Vagina (tissue), 2 donors: ENCODE measurements around the gene SERP2.

Source experiments
- POLR2A ChIP-seq, 2 donors: fragments of 450-650 bp; IDR thresholded peaks; one replicate each; pipeline ENCODE4 v1.6.1; 2017; ENCODE audit warnings: antibody characterized with exemption in 2 of 2, mild to moderate bottlenecking in 2 of 2, moderate library complexity in 2 of 2
- POLR2AphosphoS5 ChIP-seq, 2 donors: sonication (generic); formaldehyde crosslinking; IDR thresholded peaks; one replicate each; pipeline ENCODE4 v1.9.0; 2017; ENCODE audit warnings: antibody characterized with exemption in 2 of 2, mild to moderate bottlenecking in 2 of 2, low read depth in 1 of 2; ENCODE audit not compliant: insufficient read depth in 1 of 2
- TF ChIP-seq, protein P1 (sequence below), 3 experiments: fragments of 450-650 bp in 2 of 3; fragments of 200-600 bp in 1 of 3; sonication (generic) in 1 of 3; IDR thresholded peaks; one replicate each; pipeline ENCODE4 v1.5.1; 2017 to 2019; ENCODE audit warnings: antibody characterized with exemption in 3 of 3, mild to moderate bottlenecking in 2 of 3, moderate library complexity in 2 of 3

DNA sequence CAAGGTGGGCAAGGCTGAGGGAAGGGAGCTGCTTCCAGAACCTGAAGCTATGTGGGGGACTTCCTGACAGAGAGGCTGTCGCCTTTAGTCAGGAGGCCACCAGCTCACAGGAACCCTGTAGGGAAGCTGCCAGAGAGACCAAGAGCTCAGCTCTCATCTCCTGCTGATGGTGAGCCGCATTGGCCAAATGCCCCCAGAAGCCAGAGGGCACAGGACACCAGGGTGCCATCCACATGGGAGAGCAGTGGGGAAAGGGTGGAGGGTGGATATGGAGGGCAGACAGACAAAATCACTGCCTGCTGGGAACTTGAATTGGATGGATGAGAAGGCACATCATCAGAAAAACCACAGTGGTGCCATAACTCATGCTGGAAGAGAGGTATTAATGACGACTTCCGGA lies 36.0 kb downstream of the SERP2 start:
- TF ChIP-seq, protein P1, sequence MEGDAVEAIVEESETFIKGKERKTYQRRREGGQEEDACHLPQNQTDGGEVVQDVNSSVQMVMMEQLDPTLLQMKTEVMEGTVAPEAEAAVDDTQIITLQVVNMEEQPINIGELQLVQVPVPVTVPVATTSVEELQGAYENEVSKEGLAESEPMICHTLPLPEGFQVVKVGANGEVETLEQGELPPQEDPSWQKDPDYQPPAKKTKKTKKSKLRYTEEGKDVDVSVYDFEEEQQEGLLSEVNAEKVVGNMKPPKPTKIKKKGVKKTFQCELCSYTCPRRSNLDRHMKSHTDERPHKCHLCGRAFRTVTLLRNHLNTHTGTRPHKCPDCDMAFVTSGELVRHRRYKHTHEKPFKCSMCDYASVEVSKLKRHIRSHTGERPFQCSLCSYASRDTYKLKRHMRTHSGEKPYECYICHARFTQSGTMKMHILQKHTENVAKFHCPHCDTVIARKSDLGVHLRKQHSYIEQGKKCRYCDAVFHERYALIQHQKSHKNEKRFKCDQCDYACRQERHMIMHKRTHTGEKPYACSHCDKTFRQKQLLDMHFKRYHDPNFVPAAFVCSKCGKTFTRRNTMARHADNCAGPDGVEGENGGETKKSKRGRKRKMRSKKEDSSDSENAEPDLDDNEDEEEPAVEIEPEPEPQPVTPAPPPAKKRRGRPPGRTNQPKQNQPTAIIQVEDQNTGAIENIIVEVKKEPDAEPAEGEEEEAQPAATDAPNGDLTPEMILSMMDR (IDR thresholded peaks at IDR 0.05): no peak
- TF ChIP-seq POLR2A (IDR thresholded peaks at IDR 0.05): no peak
- no peak for TF ChIP-seq POLR2AphosphoS5 (IDR thresholded peaks at IDR 0.05; ENCODE audit: insufficient read depth in 1 of 2, low read depth in 1 of 2)
